ENCODE results near the gene PRKG1. TPM values are rescaled to one million over a fixed set of nuclear protein-coding genes. Genes with fewer than 3 reads are reported as not detected.

PRKG1 gene
- total and polyA plus RNA-seq, 2 of the 8 experiments (the other 6 are each of a cell fraction or from before 2014, with no cell fraction given) = 4.2 to 15.2 TPM

- TF ChIP-seq CBX5 (IDR thresholded peaks at IDR 0.05; ENCODE audit: low read depth, low read length) (no peak), POLR2A (IDR thresholded peaks at IDR 0.05; ENCODE audit: control extremely low read depth in 1 of 2, low read depth in 2 of 2, low read length in 2 of 2) (no peak)
These were observed 616.8 kb downstream of the PRKG1 start (continued) for GRCh38 chr10:51691135-51691534.

All from H1 (cell line).